ENCODE measurements around the gene RAPGEF4.

DNA sequence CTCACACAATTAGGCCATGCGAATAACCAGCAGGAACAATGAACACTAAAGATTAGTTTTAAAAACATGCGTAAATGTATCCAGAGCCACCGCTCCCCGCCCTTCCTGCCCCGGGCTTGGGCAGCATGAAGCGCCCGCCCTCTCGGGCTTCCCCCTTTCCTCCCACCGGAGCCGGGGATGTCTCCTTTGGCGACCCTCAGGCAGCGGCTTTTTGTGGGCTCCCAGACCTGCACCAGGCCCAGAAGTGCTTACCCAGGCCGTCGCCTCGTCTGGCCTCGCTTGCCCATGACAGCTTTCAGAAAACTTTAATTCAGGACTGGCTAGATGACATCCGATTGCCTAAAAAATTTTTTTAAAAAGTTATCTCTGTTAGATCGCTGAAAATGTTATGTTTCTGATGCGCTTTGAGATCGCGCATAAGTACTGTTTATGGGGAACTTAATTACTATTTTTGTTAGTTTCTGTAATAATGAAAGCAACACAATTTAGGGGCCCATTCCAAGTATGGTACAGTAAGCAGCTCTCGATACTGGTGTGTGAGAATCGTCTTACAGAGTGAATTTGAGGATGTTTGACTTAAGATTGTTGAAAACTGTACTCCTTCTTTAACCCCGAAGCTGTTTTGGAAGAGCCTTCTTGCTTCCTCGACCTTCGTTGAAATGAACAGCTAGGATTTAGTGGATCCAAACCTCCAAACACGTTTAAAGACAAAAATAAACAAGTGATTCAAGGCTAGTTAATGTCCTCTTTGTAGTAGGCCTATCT lies 341.1 kb downstream of the RAPGEF4 start:
- TF ChIP-seq, protein P1, sequence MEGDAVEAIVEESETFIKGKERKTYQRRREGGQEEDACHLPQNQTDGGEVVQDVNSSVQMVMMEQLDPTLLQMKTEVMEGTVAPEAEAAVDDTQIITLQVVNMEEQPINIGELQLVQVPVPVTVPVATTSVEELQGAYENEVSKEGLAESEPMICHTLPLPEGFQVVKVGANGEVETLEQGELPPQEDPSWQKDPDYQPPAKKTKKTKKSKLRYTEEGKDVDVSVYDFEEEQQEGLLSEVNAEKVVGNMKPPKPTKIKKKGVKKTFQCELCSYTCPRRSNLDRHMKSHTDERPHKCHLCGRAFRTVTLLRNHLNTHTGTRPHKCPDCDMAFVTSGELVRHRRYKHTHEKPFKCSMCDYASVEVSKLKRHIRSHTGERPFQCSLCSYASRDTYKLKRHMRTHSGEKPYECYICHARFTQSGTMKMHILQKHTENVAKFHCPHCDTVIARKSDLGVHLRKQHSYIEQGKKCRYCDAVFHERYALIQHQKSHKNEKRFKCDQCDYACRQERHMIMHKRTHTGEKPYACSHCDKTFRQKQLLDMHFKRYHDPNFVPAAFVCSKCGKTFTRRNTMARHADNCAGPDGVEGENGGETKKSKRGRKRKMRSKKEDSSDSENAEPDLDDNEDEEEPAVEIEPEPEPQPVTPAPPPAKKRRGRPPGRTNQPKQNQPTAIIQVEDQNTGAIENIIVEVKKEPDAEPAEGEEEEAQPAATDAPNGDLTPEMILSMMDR (IDR thresholded peaks at IDR 0.05) = no peak
- TF ChIP-seq POLR2A (IDR thresholded peaks at IDR 0.05) = no peak
